ENCODE results near the gene ADAMTSL4. TPM values are rescaled to one million over a fixed set of nuclear protein-coding genes. Genes with fewer than 3 reads are reported as not detected.

The ADAMTSL4 gene
- total RNA-seq, 4 donors from 2014 or later: 7.2 to 22.7 (median 18.0) TPM

DNA sequence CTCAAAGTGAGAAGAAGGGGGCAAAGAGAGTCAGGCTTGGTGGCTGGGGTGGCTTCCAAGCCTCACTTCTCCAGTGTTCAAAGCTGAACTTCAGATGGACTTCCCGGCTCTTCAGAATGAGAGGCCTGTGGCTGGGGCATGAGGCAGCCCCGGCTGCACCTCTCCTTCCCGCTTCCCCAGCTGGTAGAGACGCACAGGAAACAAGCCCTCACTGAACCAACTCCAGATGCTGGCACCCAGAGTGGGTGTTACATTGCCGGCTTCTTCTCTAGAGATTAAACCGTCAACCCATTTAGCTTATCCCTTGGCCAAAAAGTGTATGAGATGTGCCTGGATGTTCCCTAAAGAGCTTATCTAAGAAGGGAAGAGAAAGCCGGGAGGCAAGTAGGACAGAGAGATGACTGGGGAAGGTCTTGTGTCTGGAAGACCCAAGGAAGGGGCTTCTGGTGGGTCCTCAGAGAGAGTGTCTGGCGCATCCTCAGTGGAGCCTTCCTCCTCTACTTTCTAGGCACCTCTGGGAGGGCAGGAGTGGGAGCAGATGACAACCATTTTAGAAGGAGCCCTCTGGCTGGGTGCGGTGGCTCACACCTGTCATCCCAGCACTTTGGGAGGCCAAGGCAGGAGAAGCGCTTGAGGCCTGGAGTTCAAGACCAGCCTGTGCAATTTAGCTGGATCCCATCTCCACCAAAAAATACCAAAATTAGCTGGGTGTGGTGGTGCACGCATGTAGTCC is 2.0 kb downstream of the ADAMTSL4 start:
- no peaks in the 10 kb centered on the region for H3K9me3 ChIP-seq
- peaks cover 57% of the 10 kb centered on the region for H3K4me1 ChIP-seq
- peak overlapping the region; percentile 88 for H3K27ac ChIP-seq
- H3K27me3 ChIP-seq: no peaks in the 10 kb centered on the region
- H3K36me3 ChIP-seq: peaks cover 19% of the 10 kb centered on the region
- TF ChIP-seq POLR2A (IDR thresholded peaks at IDR 0.05) (no peak), EP300 (IDR thresholded peaks at IDR 0.05) (no peak), POLR2AphosphoS5 (IDR thresholded peaks at IDR 0.05) (no peak), CTCF (IDR thresholded peaks at IDR 0.05) (no peak)
- WGBS: 51% methylated on average over 11 of the region's 11 CpGs
- peak overlapping the region; percentile 69 for H3K4me3 ChIP-seq
- DNase-seq (ENCODE audit: low spot score in 2 of 2): no peak

GRCh38 chr1:150551784-150552127 is 2.5 kb downstream of the ADAMTSL4 start:
- 50% methylated on average over 1 of the region's 1 CpG for WGBS
- no peaks in the 10 kb centered on the region for H3K9me3 ChIP-seq
- peak overlapping the region; percentile 88 for H3K27ac ChIP-seq
- peaks cover 24% of the 10 kb centered on the region for H3K36me3 ChIP-seq
- no peaks in the 10 kb centered on the region for H3K27me3 ChIP-seq
- no peak overlapping the region for H3K4me3 ChIP-seq
- peaks cover 57% of the 10 kb centered on the region for H3K4me1 ChIP-seq
- no peak for TF ChIP-seq CTCF (IDR thresholded peaks at IDR 0.05)
- TF ChIP-seq EP300 (IDR thresholded peaks at IDR 0.05): no peak
- TF ChIP-seq POLR2AphosphoS5 (IDR thresholded peaks at IDR 0.05): no peak
- no peak for TF ChIP-seq POLR2A (IDR thresholded peaks at IDR 0.05)
- DNase-seq (ENCODE audit: low spot score in 2 of 2): no peak

DNA sequence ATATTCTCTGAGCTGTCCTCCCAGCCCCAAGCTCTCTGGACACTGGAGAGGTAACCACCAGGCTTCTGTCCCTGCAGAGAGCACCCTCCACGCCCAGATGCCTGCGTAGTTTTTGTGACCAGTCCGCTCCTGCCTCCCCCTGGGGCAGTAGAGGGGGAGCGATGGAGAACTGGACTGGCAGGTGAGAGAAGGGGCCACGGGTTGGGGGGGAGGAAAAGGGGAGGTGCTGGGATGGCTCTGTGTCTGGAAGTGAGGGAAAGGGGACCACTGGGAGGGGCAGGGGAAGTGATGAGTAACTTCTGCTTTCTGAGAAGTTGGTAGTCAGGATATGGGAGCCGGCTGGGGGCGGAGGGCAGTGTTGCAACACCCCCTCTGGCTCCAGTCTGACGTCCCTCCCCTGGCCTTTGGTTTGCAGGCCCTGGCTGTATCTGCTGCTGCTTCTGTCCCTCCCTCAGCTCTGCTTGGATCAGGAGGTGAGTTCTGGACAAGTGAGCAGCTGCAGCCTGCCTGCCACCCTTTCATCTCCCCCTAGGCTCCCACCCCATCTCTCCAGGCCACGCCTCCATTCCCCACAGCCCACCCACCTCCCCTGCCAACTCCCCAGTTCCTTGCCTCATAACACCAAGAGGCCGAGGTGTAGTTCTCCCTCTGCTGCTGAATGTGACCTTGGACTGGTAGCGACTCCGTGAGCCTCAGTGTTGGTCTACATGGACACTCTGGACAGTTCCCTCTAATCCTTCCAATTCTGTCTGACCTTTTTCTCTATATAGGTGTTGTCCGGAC is 3.1 kb downstream of the ADAMTSL4 start:
- H3K36me3 ChIP-seq: peaks cover 30% of the 10 kb centered on the region
- WGBS: 26% methylated on average over 12 of the region's 13 CpGs
- no peaks in the 10 kb centered on the region for H3K27me3 ChIP-seq
- H3K4me3 ChIP-seq: no peak overlapping the region
- DNase-seq (ENCODE audit: low spot score in 2 of 2): peak; percentile 96
- H3K27ac ChIP-seq: peak overlapping the region; percentile 88
- peaks cover 57% of the 10 kb centered on the region for H3K4me1 ChIP-seq
- TF ChIP-seq EP300 (IDR thresholded peaks at IDR 0.05) (no peak), CTCF (IDR thresholded peaks at IDR 0.05) (no peak), POLR2A (IDR thresholded peaks at IDR 0.05) (peak in 1 of 2 donors; percentile 12), POLR2AphosphoS5 (IDR thresholded peaks at IDR 0.05) (peak in 2 of 3 donors; percentile 26 to 39)
- H3K9me3 ChIP-seq: no peaks in the 10 kb centered on the region

GRCh38 chr1:150552911-150553289 is 3.7 kb downstream of the ADAMTSL4 start:
- peaks cover 60% of the 10 kb centered on the region for H3K4me1 ChIP-seq
- TF ChIP-seq CTCF (IDR thresholded peaks at IDR 0.05) (no peak), EP300 (IDR thresholded peaks at IDR 0.05) (no peak), POLR2AphosphoS5 (IDR thresholded peaks at IDR 0.05) (no peak), POLR2A (IDR thresholded peaks at IDR 0.05) (no peak)
- H3K9me3 ChIP-seq: no peaks in the 10 kb centered on the region
- peak overlapping the region; percentile 67 for H3K27ac ChIP-seq
- H3K27me3 ChIP-seq: no peaks in the 10 kb centered on the region
- H3K4me3 ChIP-seq: no peak overlapping the region
- 74% methylated on average over 11 of the region's 12 CpGs for WGBS
- no peak for DNase-seq (ENCODE audit: low spot score in 2 of 2)
- peaks cover 32% of the 10 kb centered on the region for H3K36me3 ChIP-seq

GRCh38 chr1:150553392-150554085 is 4.3 kb downstream of the ADAMTSL4 start:
- Histone ChIP-seq H3K36me3 (peaks cover 32% of the 10 kb centered on the region), H3K27me3 (no peaks in the 10 kb centered on the region), H3K4me1 (peaks cover 63% of the 10 kb centered on the region), H3K9me3 (no peaks in the 10 kb centered on the region), H3K4me3 (no peak overlapping the region), H3K27ac (peak overlapping the region; percentile 67)
- 73% methylated on average over 2 of the region's 23 CpGs for WGBS
- DNase-seq (ENCODE audit: low spot score in 2 of 2): no peak
- TF ChIP-seq EP300 (IDR thresholded peaks at IDR 0.05) (no peak), POLR2A (IDR thresholded peaks at IDR 0.05) (no peak), POLR2AphosphoS5 (IDR thresholded peaks at IDR 0.05) (no peak), CTCF (IDR thresholded peaks at IDR 0.05) (no peak)
